Stimulated activated CD4-positive, alpha-beta T cell treated with anti-CD3 and anti-CD28 coated beads, TNF-alpha, amount 100 ng/mL, for 48 hours (primary cell): ENCODE results near the gene SMIM11.
"Not testable (repeated sequence)": the region's sequence is repeated elsewhere in the genome, so short reads cannot be mapped to it uniquely, and the experiment has no call there.

Experiments used
- DNase-seq, 3 donors: peaks; one replicate each; pipeline ENCODE4 v3.0.0-alpha.2; 2020; ENCODE audit warnings: low read depth in 3 of 3

Gene SMIM11

DNA sequence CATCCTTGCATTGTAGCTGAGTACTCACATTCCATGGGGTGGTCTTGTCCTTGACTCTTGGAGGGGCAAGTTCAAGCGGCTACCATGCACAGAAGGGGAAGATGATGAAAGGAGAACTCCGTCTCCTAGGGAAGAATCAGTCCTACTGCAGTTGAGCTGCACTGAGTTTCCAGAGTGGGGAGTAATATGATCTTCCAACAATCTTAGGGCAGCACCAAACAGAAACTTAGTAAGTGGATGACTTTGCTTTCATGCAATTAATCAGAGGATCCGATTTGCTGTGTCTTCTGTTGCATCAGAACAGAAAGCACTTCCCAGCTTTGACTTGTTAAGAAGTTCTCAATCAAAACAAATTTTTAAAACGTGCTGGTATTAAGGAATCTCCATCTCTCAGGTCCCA lies 48.5 kb downstream of the SMIM11 start, which contains the start of gene SMIM34:
Gene SMIM34, minus strand, starts transcription at position 147 of the 400 bp plus-strand sequence. Its CDS starts 112 bp downstream, at position 35.
- not testable (repeated sequence) for DNase-seq

DNA sequence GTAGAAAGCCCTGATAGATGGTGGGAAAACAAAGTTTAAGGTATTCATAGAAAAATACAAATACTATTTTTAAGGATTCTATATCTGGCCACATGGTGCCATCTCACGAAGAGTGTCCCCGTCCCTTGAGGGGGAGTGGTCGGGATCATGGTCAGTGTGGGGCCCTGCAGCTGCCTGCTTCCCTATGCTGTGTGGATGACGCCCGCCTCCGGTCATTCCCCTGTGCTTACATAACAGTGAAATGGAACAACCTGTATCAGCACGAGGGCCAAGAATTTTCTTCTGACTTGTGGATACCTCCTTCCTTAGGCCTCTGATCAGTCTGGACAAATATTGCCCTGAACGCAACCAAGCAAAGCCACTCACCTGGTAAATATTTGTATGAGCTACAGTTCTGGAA lies 52.0 kb downstream of the SMIM11 start:
- DNase-seq, result not testable (repeated sequence)

GRCh38 chr21:34428441-34428840 lies 53.1 kb downstream of the SMIM11 start:
- not testable (repeated sequence) for DNase-seq

- not testable (repeated sequence) for DNase-seq
These were observed 54.4 kb downstream of the SMIM11 start for GRCh38 chr21:34429710-34430109.
